Central memory CD8-positive, alpha-beta T cell (primary cell): ENCODE measurements around the gene MBD3L3.
"Not testable (repeated sequence)": the region's sequence is repeated elsewhere in the genome, so short reads cannot be mapped to it uniquely, and the experiment has no call there.

ENCODE experiments used
- ATAC-seq: fragments of 150-1000 bp; cut with Tn5 transposase; replicated peaks from 2 replicates; pipeline ENCODE4 v1.10.0; 2022; ENCODE audit warnings: mild to moderate bottlenecking, moderate FRiP score, moderate number of reproducible peaks; ENCODE audit not compliant: poor library complexity, severe bottlenecking; ENCODE audit errors: extremely low read depth
- DNase-seq, 2 donors: peaks; one replicate each; pipeline ENCODE4 v3.0.0; 2021; ENCODE audit warnings: low spot score in 2 of 2
- H3K27ac Mint-ChIP-seq: one replicate; pipeline ENCODE4 v1.8.0; 2022; ENCODE audit warnings: low read depth, mild to moderate bottlenecking, moderate library complexity, mixed read lengths
- H3K27me3 Mint-ChIP-seq: one replicate; pipeline ENCODE4 v1.8.0; 2022; ENCODE audit warnings: mixed read lengths
- H3K36me3 Mint-ChIP-seq: one replicate; pipeline ENCODE4 v1.8.0; 2022; ENCODE audit warnings: mild to moderate bottlenecking, moderate library complexity, mixed read lengths; ENCODE audit not compliant: insufficient read depth
- H3K4me1 Mint-ChIP-seq: one replicate; pipeline ENCODE4 v1.8.0; 2022; ENCODE audit warnings: mixed read lengths
- H3K4me3 Mint-ChIP-seq: one replicate; pipeline ENCODE4 v1.8.0; 2022; ENCODE audit warnings: mild to moderate bottlenecking, moderate library complexity, mixed read lengths
- H3K9me3 Mint-ChIP-seq: one replicate; pipeline ENCODE4 v1.8.0; 2022; ENCODE audit warnings: mixed read lengths

MBD3L3 gene

DNA sequence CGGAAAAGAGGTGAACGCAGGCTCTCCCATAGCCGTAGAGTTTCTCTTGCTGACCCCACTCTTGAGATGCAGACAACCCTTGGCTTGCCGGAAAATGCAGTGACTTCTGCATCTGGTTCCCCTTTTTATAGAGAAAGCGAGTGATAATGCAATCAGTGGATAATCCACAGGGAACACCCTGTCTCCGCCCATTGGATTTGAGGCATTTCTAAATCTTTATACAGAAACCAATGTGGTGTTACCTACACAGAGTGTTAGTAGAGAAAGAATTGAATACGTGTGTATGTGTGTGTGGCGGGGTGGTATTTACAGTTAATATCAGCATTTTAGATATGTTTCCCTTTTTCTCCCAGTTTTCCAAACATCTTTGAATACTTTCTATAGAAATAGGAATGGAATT is at the start of gene MBD3L3:
Gene MBD3L3, minus strand, starts transcription at position 101 of the 400 bp plus-strand sequence. Its CDS starts 71 bp downstream, at position 30.
- H3K9me3 Mint-ChIP-seq, H3K27ac Mint-ChIP-seq, H3K36me3 Mint-ChIP-seq, ATAC-seq, DNase-seq, H3K27me3 Mint-ChIP-seq, H3K4me3 Mint-ChIP-seq, H3K4me1 Mint-ChIP-seq: not testable (repeated sequence)

DNA sequence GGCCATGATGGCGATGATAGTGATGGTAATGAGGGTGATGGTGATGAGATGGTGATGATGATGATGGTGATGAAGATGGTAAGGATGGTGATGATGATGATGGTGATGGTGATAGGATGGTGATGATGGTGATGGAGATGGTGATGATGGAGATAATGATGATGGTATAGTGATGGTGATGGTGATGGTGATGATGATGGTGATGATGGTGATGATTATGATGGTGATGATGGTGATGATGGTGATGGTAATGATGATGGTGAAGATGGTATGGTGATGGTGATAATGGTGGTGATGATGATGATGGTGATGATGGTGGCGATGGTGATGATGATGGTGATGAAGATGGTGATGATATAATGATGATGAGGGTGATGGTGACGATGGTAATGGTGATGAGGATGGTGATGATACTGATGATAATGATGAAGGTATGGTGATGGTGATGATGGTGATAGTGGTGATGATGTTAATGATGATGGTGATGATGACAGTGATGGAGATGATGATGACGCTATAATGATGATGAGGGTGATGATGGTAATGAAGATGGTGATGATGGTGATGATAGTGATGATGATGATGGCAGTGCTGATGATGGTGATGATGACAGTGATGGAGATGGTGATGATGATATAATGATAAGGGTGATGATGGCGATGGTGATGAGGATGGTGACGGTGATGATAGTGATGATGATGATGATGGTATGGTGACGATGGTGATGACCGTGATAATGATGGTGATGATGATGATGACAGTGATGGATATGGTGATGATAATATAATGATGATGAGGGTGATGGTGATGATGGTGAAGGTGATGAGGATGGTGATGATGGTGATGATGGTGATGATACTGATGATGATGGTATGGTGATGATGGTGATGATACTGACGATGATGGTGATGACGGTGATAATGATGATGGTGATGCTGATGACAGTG is 48.5 kb upstream of the MBD3L3 start:
- no peak overlapping the region for H3K27ac Mint-ChIP-seq
- H3K4me1 Mint-ChIP-seq, result no peaks in the 10 kb centered on the region
- DNase-seq, result no peak
- H3K4me3 Mint-ChIP-seq, result no peak overlapping the region
- no peaks in the 10 kb centered on the region for H3K9me3 Mint-ChIP-seq
- no peaks in the 10 kb centered on the region for H3K27me3 Mint-ChIP-seq
- ATAC-seq, result no peak
- no peaks in the 10 kb centered on the region for H3K36me3 Mint-ChIP-seq

GRCh38 chr19:7104747-7105447 is 46.4 kb upstream of the MBD3L3 start:
- DNase-seq (no peak), ATAC-seq (no peak)
- Mint-ChIP-seq H3K27ac (no peak overlapping the region), H3K9me3 (no peaks in the 10 kb centered on the region), H3K4me1 (no peaks in the 10 kb centered on the region), H3K27me3 (no peaks in the 10 kb centered on the region), H3K4me3 (no peak overlapping the region), H3K36me3 (no peaks in the 10 kb centered on the region)

- Mint-ChIP-seq H3K36me3 (peaks cover 3% of the 10 kb centered on the region), H3K27me3 (no peaks in the 10 kb centered on the region), H3K27ac (no peak overlapping the region), H3K9me3 (peaks cover 6% of the 10 kb centered on the region), H3K4me3 (no peak overlapping the region), H3K4me1 (peaks cover 13% of the 10 kb centered on the region)
- DNase-seq, result no peak
- ATAC-seq, result no peak
Observed at GRCh38 chr19:7101498-7102253, 43.2 kb upstream of the MBD3L3 start.

GRCh38 chr19:7099597-7099921 is 41.1 kb upstream of the MBD3L3 start:
- Mint-ChIP-seq H3K9me3 (peaks cover 12% of the 10 kb centered on the region), H3K27me3 (no peaks in the 10 kb centered on the region), H3K4me3 (peak overlapping the region; percentile 87), H3K4me1 (peaks cover 13% of the 10 kb centered on the region), H3K36me3 (peaks cover 7% of the 10 kb centered on the region), H3K27ac (peak overlapping the region; percentile 97)
- ATAC-seq (no peak), DNase-seq (no peak)

GRCh38 chr19:7098701-7099596 is 40.5 kb upstream of the MBD3L3 start:
- peaks cover 13% of the 10 kb centered on the region for H3K4me1 Mint-ChIP-seq
- peak overlapping the region; percentile 97 for H3K27ac Mint-ChIP-seq
- peaks cover 12% of the 10 kb centered on the region for H3K9me3 Mint-ChIP-seq
- ATAC-seq, result peak; percentile 88
- H3K36me3 Mint-ChIP-seq, result peaks cover 7% of the 10 kb centered on the region
- H3K4me3 Mint-ChIP-seq, result peak overlapping the region; percentile 87
- H3K27me3 Mint-ChIP-seq, result no peaks in the 10 kb centered on the region
- DNase-seq, result peak; percentile 80 to 84

DNA sequence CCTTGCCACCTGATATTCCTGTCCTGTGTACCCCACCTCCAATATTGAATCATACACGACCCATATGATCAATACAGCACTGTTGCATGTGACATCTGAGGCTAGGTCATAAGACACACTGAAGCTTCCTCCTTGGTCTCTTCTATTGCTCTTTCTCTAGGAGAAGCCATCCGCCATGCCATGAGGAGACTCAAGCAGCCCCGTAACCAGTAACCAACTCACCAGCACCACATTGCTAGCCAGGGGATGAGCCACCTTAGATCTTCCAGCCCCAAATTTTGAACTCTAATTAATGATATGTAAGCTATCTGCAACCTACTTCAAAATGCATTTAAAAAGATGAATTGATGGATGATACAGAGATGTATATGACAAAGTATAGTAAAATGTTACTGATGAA is 39.6 kb upstream of the MBD3L3 start:
- Mint-ChIP-seq H3K4me1 (peaks cover 13% of the 10 kb centered on the region), H3K27ac (peak overlapping the region; percentile 97)
- DNase-seq, result no peak

DNA sequence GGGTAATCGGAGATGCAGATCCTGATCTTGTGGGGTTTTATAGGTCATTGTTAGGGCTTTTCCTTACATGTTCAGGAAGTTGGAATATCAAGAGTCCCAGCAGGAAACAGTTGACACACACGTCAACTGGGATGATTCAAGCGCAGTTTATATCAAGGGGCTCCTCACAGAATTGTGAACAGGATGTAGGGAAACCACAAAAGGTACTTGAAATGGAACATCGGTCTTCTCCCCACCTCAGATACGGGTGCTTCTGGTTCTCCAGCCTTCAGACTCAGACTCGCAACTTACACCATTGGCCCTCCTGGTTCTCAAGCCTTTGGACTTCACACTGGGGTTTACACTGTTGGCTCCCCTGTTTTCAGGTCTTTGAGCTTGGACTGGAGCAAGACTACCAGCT is 30.5 kb upstream of the MBD3L3 start:
- Mint-ChIP-seq H3K4me1 (peaks cover 5% of the 10 kb centered on the region), H3K36me3 (peaks cover 7% of the 10 kb centered on the region), H3K4me3 (no peak overlapping the region), H3K9me3 (peaks cover 17% of the 10 kb centered on the region), H3K27ac (no peak overlapping the region), H3K27me3 (no peaks in the 10 kb centered on the region)
- ATAC-seq (no peak), DNase-seq (no peak)

More for the DNA sequence above, 39.6 kb upstream of the MBD3L3 start:
- Mint-ChIP-seq H3K27me3 (no peaks in the 10 kb centered on the region), H3K4me3 (peak overlapping the region; percentile 87), H3K9me3 (peaks cover 12% of the 10 kb centered on the region), H3K36me3 (peaks cover 7% of the 10 kb centered on the region)
- no peak for ATAC-seq

GRCh38 chr19:7083076-7083956 is 24.8 kb upstream of the MBD3L3 start:
- no peak overlapping the region for H3K27ac Mint-ChIP-seq
- H3K9me3 Mint-ChIP-seq, result peaks cover 22% of the 10 kb centered on the region
- no peak for ATAC-seq
- H3K36me3 Mint-ChIP-seq, result peaks cover 64% of the 10 kb centered on the region
- H3K4me3 Mint-ChIP-seq, result no peak overlapping the region
- H3K4me1 Mint-ChIP-seq, result no peaks in the 10 kb centered on the region
- no peaks in the 10 kb centered on the region for H3K27me3 Mint-ChIP-seq
- DNase-seq, result no peak

DNA sequence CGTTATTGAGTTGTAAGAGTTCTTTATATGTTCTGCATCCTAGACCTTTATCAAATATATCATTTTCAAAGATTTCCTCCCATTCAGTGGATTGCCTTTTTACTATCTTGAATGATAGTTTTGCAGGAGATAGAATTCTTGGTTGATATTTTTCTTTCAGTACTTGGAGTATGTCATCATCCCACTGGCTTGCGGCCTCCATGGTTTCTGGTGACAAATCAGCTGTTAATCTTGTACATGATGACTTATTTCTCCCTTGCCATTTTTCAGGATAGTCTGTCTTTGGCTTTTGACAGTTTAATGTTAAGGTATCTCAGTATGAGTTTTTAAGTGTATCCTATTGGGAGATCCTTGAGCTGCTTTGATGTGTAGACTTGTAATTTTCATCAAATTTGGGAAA is 19.5 kb upstream of the MBD3L3 start:
- H3K4me1 Mint-ChIP-seq, result peaks cover 6% of the 10 kb centered on the region
- no peak overlapping the region for H3K4me3 Mint-ChIP-seq
- no peak overlapping the region for H3K27ac Mint-ChIP-seq
- no peaks in the 10 kb centered on the region for H3K27me3 Mint-ChIP-seq
- H3K36me3 Mint-ChIP-seq, result peaks cover 96% of the 10 kb centered on the region
- peaks cover 13% of the 10 kb centered on the region for H3K9me3 Mint-ChIP-seq
- DNase-seq (no peak), ATAC-seq (no peak)

DNA sequence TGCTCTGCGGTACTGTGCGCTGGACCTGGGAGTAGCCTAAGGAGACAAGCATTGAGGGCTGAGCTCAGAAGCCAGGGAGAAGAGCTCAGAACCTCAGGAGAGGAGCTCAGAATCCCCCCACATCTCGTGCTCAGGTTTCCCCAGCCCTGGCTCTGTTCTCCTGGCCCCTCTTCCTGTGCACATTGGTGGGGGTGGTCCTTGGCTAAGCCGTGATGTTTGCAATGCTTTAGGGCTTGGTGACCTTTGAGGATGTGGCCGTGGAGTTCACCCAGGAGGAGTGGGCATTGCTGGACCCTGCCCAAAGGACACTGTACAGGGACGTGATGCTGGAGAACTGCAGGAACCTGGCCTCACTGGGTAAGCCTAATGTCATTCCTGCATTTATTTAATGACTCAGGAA is 17.7 kb upstream of the MBD3L3 start:
- Mint-ChIP-seq H3K9me3 (peaks cover 7% of the 10 kb centered on the region), H3K27ac (no peak overlapping the region), H3K27me3 (no peaks in the 10 kb centered on the region), H3K4me1 (peaks cover 13% of the 10 kb centered on the region), H3K36me3 (peaks cover 94% of the 10 kb centered on the region), H3K4me3 (no peak overlapping the region)
- DNase-seq (no peak), ATAC-seq (no peak)
